MM.1S (cell line): ENCODE results near the gene TBX4.

Source experiments
- DNase-seq: peaks from one replicate; pipeline ENCODE4 v3.0.0-alpha.2; 2015
- H2AFZ ChIP-seq: fragments of 300-600 bp; sonication (generic); 2 replicates; pipeline ENCODE4 v1.6.0; 2016; ENCODE audit warnings: antibody characterized with exemption, low read length
- H3F3A ChIP-seq: fragments of 300-600 bp; sonication (generic); 2 replicates; pipeline ENCODE4 v1.6.1; 2016; ENCODE audit warnings: mild to moderate bottlenecking, antibody characterized with exemption, low read length, moderate library complexity, mixed read lengths; ENCODE audit not compliant: insufficient read depth
- H3K27ac ChIP-seq: fragments of 300-600 bp; sonication (generic); 2 replicates; pipeline ENCODE4 v1.5.1; 2016; ENCODE audit warnings: mild to moderate bottlenecking, low read length
- H3K27me3 ChIP-seq: fragments of 300-600 bp; sonication (generic); replicated peaks from 2 replicates; pipeline ENCODE4 v1.6.0; 2016; ENCODE audit warnings: low read length; ENCODE audit not compliant: insufficient read depth
- H3K36me3 ChIP-seq: fragments of 300-600 bp; sonication (generic); replicated peaks from 2 replicates; pipeline ENCODE4 v1.6.1; 2016; ENCODE audit warnings: mild to moderate bottlenecking, low read length, mixed read lengths; ENCODE audit not compliant: insufficient read depth
- H3K4me1 ChIP-seq: fragments of 300-600 bp; sonication (generic); 2 replicates; pipeline ENCODE4 v1.6.1; 2016; ENCODE audit warnings: low read length, mixed read lengths
- H3K4me2 ChIP-seq: fragments of 300-600 bp; sonication (generic); 2 replicates; pipeline ENCODE4 v1.6.0; 2016; ENCODE audit warnings: low read depth, low read length
- H3K4me3 ChIP-seq: fragments of 300-600 bp; sonication (generic); 2 replicates; pipeline ENCODE4 v1.5.1; 2016; ENCODE audit warnings: low read length, mixed read lengths
- H3K79me2 ChIP-seq: fragments of 300-600 bp; sonication (generic); 2 replicates; pipeline ENCODE4 v1.6.1; 2016; ENCODE audit warnings: mixed run types, low read length, mixed read lengths
- H3K9ac ChIP-seq: fragments of 300-600 bp; sonication (generic); 2 replicates; pipeline ENCODE4 v1.6.1; 2016; ENCODE audit warnings: low read length, mixed read lengths
- H3K9me2 ChIP-seq: fragments of 300-600 bp; sonication (generic); replicated peaks from 2 replicates; pipeline ENCODE4 v1.6.1; 2016; ENCODE audit warnings: mild to moderate bottlenecking, low read length, mixed read lengths; ENCODE audit not compliant: insufficient read depth
- H3K9me3 ChIP-seq: fragments of 300-600 bp; sonication (generic); replicated peaks from 2 replicates; pipeline ENCODE4 v1.6.1; 2016; ENCODE audit warnings: mild to moderate bottlenecking, low read length, mixed read lengths; ENCODE audit not compliant: insufficient read depth
- H4K20me1 ChIP-seq: fragments of 300-600 bp; sonication (generic); 2 replicates; pipeline ENCODE4 v1.6.1; 2016; ENCODE audit warnings: mild to moderate bottlenecking, low read length, moderate library complexity, mixed read lengths; ENCODE audit not compliant: insufficient read depth
- CTCF ChIP-seq: fragments of 300-600 bp; sonication (generic); IDR thresholded peaks from 2 replicates; pipeline ENCODE4 v1.5.1; 2016; ENCODE audit warnings: antibody characterized with exemption, low read length, mixed read lengths
- EZH2 ChIP-seq: fragments of 300-600 bp; sonication (generic); optimal IDR thresholded peaks from 2 replicates; pipeline ENCODE3; 2017; ENCODE audit warnings: low read depth, mild to moderate bottlenecking, antibody characterized with exemption, low read length, mixed read lengths
- EZH2phosphoT487 ChIP-seq: fragments of 300-600 bp; sonication (generic); IDR thresholded peaks from 2 replicates; pipeline ENCODE4 v1.6.1; 2018; ENCODE audit warnings: antibody characterized with exemption, low read length

The TBX4 gene

GRCh38 chr17:61494325-61495160 lies 42.3 kb downstream of the TBX4 start:
- H3K9me3 ChIP-seq = no peaks in the 10 kb centered on the region
- H3K9ac ChIP-seq = no peak overlapping the region
- TF ChIP-seq CTCF (no peak), EZH2phosphoT487 (no peak), EZH2 (no peak)
- no peak overlapping the region for H3K4me3 ChIP-seq
- no peaks in the 10 kb centered on the region for H3K4me1 ChIP-seq
- no peaks in the 10 kb centered on the region for H4K20me1 ChIP-seq
- H3K27ac ChIP-seq = no peak overlapping the region
- no peak overlapping the region for H2AFZ ChIP-seq
- no peak overlapping the region for H3K4me2 ChIP-seq
- no peak for DNase-seq
- no peaks in the 10 kb centered on the region for H3K79me2 ChIP-seq
- H3K27me3 ChIP-seq = no peaks in the 10 kb centered on the region
- no peaks in the 10 kb centered on the region for H3F3A ChIP-seq
- no peaks in the 10 kb centered on the region for H3K36me3 ChIP-seq
- no peaks in the 10 kb centered on the region for H3K9me2 ChIP-seq

GRCh38 chr17:61495161-61495857 lies 43.1 kb downstream of the TBX4 start:
- Histone ChIP-seq H3K9ac (no peak overlapping the region), H3K4me3 (no peak overlapping the region), H3K27ac (no peak overlapping the region), H3K4me1 (no peaks in the 10 kb centered on the region), H3K4me2 (no peak overlapping the region), H3F3A (no peaks in the 10 kb centered on the region), H2AFZ (no peak overlapping the region), H3K27me3 (no peaks in the 10 kb centered on the region), H3K79me2 (no peaks in the 10 kb centered on the region), H3K36me3 (no peaks in the 10 kb centered on the region), H3K9me2 (no peaks in the 10 kb centered on the region), H3K9me3 (no peaks in the 10 kb centered on the region), H4K20me1 (no peaks in the 10 kb centered on the region)
- DNase-seq = no peak
- no peak for TF ChIP-seq CTCF
- TF ChIP-seq EZH2phosphoT487 = no peak
- TF ChIP-seq EZH2 = no peak

GRCh38 chr17:61496174-61496956 lies 44.1 kb downstream of the TBX4 start:
- DNase-seq = no peak
- no peak overlapping the region for H3K27ac ChIP-seq
- no peaks in the 10 kb centered on the region for H3K79me2 ChIP-seq
- no peaks in the 10 kb centered on the region for H3F3A ChIP-seq
- no peaks in the 10 kb centered on the region for H3K27me3 ChIP-seq
- no peaks in the 10 kb centered on the region for H4K20me1 ChIP-seq
- no peak overlapping the region for H2AFZ ChIP-seq
- H3K36me3 ChIP-seq = no peaks in the 10 kb centered on the region
- H3K9ac ChIP-seq = no peak overlapping the region
- no peaks in the 10 kb centered on the region for H3K9me2 ChIP-seq
- H3K4me1 ChIP-seq = no peaks in the 10 kb centered on the region
- H3K4me3 ChIP-seq = no peak overlapping the region
- no peaks in the 10 kb centered on the region for H3K9me3 ChIP-seq
- no peak overlapping the region for H3K4me2 ChIP-seq
- TF ChIP-seq EZH2 = no peak
- no peak for TF ChIP-seq EZH2phosphoT487
- TF ChIP-seq CTCF = no peak
